GM21576 (cell line): Measurements from ENCODE around the gene IFI44L.

Experiments
- ATAC-seq: cut with Tn5 transposase; IDR thresholded peaks from one replicate; pipeline ENCODE4 v1.9.1; 2021; ENCODE audit warnings: mild to moderate bottlenecking, moderate library complexity; ENCODE audit not compliant: unreplicated experiment

Gene IFI44L

DNA sequence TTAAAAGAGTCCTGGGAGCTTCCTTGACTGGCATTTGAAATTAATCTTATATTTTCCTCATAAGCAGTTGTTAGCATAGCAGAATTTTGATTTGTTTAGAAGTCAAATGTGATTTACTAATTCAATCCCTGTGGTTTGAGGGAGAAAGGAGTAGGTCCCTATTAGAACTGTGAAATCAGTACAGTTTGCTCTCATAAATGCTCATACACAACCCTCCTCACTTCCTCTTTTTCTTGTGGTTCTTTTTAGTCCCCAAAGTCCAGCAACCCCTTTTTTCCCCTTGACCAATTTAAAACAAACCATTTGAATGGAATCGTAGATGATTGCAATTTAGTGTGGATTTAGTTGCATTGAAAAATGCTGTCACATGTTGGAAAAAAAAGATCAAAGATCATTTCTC lies 20.2 kb downstream of the IFI44L start:
- peak; percentile 80 for ATAC-seq

DNA sequence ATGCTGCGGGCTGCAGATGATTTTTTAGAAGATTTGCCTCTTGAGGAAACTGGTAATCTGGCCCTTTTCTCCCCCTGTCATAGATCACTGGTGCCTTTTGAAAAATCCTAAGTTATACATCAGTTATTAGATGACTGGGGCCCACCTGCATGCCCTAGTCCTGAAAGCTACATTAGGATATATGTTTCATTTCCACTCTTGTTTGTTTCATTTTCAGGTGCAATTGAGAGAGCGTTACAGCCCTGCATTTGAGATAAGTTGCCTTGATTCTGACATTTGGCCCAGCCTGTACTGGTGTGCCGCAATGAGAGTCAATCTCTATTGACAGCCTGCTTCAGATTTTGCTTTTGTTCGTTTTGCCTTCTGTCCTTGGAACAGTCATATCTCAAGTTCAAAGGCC lies 21.3 kb downstream of the IFI44L start:
- ATAC-seq: no peak

- ATAC-seq: no peak
Observed at GRCh38 chr1:78645723-78646122, 25.5 kb downstream of the IFI44L start.

DNA sequence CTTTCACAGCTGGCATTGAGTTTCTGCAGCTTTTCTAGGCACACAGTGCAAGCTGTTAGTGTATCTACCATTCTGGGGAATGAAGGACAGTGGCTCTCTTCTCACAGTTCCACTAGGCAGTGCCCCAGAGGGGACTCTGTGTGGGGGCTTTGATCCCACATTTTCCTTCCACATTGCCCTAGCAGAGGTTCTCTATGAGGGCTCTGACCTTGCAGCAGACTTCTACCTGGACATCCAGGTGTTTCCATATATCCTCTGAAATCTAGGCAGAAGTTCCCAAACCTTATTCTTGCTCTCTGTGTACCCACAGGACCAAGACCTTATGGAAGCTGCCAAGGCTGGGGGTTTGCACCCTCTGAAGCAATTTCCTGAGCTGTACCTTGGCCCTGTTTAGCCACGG lies 27.0 kb downstream of the IFI44L start:
- ATAC-seq: no peak

DNA sequence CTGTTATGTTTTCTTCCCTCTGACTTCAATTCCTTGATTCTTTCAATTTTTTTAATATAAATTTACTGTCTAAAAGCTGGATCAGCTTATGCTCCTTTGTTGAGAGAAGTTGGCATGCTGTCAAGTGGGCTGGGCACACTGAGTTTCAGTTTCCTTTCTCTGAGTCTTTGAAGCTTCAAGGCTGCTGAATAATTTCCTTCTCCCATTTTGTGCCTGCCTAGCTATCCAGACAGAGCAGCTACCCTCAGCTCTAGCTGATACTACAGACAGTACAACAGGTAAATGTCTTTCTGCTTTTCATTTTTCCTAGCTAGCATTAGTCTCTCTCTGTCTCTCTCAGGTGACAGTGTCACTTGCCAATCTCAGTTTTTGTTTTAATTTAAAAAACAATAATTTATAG lies 29.4 kb downstream of the IFI44L start, which contains the start of gene IFI44:
TSS of gene IFI44 (plus strand) at position 204 of the 400 bp plus-strand sequence. CDS start 365 bp downstream, outside the sequence.
- ATAC-seq: peak; percentile 78

GRCh38 chr1:78650114-78650660 lies 29.9 kb downstream of the IFI44L start:
- no peak for ATAC-seq

DNA sequence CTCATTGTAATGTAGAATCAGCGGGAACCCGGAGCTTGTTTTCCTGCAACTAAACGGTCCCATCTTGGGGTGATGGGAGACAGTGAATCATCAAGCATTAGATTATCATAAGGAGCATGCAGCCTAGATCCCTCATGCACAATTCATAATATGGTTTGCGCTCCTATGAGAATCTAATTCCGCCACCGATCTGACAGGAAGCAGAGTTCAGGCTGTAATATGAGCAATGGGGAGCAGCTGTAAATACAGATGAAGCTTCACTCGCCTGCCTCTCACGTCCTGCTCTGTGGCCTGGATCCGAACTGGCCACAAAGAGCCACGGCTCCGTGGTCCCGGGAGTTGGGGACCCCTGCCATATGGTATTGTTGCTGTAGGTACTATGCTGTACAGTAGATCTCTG lies 31.0 kb downstream of the IFI44L start:
- ATAC-seq: peak; percentile 42

GRCh38 chr1:78652019-78652560 lies 31.8 kb downstream of the IFI44L start:
- ATAC-seq: no peak

DNA sequence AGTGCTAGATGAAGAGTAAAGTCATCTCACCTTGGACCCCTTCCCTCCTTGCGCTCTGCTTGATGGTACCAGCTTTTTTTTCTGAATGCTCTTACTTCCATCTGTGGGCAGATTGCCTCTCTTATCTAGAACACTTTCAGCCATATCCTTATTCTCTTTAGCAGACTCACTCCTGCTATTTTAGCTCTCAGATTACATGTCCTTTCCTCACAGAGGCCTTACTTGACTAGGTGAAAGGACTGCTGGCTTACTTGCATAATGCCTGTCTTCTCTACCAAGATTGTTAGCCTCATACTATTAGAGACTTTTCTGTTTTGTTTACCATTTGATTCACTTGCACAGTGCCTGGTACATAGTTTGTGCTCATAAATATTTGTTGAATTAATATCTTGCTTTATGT lies 38.7 kb downstream of the IFI44L start:
- ATAC-seq: no peak

DNA sequence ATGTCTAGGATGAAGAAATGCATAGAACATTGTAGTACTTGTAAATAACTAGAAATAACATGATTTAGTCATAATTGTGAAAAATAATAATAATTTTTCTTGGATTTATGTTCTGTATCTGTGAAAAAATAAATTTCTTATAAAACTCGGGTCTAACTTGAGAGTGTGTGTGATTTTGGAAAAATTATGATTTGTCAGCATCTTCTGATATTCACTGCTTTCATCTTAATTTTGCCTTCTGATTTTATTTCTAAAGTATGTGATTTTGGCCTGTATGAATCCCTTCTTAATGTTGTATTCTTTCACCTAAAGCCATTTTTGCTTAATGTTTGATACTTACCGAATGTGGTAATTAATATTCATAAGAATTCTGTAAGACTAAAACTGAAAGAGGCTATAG lies 43.7 kb downstream of the IFI44L start:
- ATAC-seq: no peak

DNA sequence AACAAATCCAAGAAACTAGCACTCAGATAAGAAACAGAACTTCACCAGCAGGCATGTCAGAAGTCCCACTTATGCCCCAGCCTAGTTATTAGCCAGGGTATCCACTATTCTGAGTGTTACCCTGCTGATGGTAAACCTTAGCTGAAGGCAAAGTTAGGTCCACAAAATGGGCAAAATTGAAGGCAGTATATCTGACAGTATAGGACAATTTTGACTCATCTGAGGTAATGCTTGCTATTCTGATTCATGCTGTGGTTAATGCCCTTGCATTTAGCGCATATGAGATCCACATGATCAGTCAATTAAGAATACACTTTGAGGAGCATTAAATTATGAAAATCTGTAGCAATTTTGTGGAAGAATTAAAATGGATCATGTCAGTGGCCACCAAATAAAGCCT lies 44.5 kb downstream of the IFI44L start:
- no peak for ATAC-seq

DNA sequence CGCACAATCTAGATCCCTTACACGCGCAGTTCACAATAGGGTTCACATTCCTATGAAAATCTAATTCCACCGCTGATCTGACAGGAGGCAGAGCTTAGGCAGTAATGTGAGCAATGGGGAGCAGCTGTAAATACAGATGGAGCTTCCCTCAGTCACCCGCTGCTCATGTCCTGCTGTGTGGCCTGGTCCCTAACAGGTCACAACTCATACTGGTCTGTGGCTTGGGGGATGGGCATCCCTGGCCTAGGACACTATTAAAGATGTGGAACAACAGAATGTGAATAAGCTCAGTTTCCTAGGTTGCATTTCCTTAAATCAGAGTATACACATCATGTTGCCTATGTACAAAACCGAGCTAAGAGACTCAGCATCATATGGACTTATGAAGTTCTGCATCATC lies 45.6 kb downstream of the IFI44L start:
- no peak for ATAC-seq

- no peak for ATAC-seq
Observed at GRCh38 chr1:78667939-78668338, 47.7 kb downstream of the IFI44L start.

- ATAC-seq: no peak
Observed at GRCh38 chr1:78668427-78668826, 48.2 kb downstream of the IFI44L start.

GRCh38 chr1:78672428-78672827 lies 52.2 kb downstream of the IFI44L start:
- no peak for ATAC-seq

DNA sequence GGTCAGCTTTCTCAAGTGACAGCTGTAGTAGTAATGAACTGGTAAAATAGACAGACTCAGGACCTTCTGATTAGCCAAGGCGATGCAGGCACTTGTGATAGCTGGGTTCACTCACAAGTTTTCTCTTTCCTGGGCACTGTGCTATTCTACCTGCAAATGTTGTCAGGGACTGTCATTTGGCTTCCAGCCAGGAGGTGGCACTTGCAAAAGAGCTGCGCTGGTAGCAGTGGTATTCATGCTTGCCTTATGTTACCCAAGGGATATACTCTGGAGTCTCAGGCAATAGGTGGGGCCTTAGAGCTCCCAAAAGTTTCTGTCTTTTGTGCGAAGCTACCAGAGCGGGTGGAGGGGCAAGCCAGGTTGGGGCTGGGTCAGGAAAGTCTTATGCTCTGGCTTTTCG lies 52.9 kb downstream of the IFI44L start:
- no peak for ATAC-seq

- ATAC-seq: no peak
Observed at GRCh38 chr1:78676347-78676982, 56.2 kb downstream of the IFI44L start.

DNA sequence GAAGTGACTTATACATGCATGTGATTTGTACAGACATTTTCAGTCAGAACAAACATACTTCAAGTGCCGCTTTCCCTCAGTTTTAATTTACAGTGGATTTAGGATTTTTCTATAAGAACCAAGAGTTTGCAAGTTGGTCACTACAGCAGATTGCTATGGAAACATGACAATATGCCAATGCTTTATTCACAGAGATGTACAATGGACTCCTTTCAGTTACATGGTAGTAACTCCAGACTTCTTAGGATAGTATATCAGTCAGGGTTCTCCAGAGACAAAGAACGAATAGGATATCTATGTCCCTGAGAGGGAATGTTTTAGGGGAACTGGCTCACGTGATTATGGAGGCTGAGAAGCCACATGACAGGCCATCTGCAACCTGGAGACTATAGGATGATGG lies 56.7 kb downstream of the IFI44L start:
- ATAC-seq: no peak

DNA sequence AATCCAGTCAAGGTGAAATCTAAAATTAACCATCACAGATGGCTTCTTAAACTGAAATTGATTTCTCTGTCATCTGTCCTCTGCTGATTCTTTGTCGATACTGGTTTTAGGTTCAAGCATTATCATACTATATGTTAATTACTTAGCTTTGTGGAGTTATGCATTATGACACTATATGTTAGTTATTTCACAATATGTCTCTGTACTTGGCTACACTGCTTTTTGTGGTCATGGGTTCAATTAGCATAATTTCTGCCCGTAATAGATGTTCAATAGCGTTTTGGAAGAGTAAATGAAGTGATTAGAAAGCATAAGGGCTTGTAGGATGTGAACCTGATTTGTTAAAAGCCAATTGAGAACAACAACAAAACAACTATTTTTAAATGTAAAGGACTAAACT lies 57.5 kb downstream of the IFI44L start:
- ATAC-seq: no peak

DNA sequence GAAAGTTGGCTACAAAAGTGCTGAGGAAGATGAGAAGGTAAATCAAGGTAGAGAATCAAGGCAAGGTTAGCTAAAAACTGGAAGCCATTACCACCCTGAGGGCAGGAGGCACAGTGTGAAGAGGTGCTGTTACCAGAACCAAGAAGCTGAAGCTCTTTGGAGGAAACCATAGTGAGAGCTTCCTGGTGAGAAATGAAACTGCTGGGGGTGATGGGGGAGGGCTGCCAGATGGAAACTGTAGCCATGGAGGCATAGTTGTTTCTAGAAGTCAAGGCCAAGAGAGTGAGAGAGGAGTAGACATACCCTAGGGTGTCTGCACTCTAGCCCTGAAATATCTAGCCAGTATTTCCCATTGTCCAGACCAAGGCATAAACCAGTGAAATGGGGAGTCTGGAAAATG lies 58.1 kb downstream of the IFI44L start:
- ATAC-seq: peak; percentile 92

DNA sequence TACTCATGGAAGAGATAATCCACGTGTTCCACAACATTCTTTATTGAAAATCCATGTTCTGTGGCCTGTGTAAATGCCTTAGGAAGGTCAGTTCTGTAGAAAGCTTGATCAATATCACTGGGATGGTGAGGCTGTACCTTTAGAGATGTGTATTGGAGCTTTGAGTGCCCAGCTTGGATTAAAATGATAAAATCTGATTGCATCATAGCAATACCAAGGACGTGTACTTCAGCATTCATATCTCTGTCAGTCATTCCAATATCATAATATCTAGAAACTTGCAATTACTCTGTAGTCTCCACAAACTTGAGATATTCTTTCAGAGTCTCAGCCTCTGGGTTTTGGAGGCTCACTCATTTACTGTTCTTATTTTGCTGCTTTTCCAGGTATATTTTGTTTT lies 61.0 kb downstream of the IFI44L start:
- no peak for ATAC-seq

DNA sequence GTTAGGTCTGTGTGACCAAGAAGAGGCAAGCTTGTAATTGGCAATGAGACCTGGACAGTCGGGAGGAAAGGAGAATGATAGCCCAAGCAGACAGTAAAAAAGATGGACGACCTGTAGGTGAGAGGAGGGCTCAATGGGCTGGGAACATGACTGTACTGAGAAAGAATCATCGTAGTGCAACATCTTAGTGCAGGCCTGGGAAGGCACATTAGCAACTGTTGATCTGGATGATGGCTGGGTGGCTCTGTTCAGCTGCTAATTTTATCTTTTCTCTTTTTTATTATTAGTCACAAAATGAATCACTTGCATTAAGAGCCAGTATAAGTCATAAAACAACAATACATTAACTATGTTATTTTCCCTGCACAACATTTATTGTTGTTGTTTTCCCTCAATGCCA lies 62.2 kb downstream of the IFI44L start:
- no peak for ATAC-seq

DNA sequence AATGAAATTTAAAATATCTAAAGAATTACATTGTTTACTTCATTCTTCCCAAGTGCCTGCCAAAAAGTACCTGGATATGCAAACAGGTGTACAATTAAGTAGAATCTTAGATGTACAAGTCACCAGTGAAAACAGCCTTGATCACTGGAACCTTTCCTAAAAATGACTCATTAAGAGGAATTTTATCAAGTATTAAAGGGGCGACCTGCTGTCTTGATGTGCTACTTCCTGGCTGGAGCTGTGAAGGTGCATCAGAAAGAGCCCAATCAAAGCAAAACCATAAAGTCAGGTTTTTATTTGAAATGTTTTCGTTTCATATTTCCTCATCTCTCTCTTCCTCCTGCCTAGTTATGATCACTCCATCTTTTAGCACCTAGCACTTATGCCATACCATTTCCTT lies 62.8 kb downstream of the IFI44L start:
- ATAC-seq: no peak
